DND-41 (cell line): ENCODE results near the gene CST6.

Experiments used
- ATAC-seq: fragments of 200-7000 bp; cut with Tn5 transposase; 3 replicates; pipeline ENCODE4 v1.9.1; 2021; ENCODE audit warnings: low read depth; ENCODE audit not compliant: insufficient read depth
- DNase-seq: peaks from one replicate; pipeline ENCODE4 v3.0.0-alpha.2; 2020
- H2AFZ ChIP-seq: 2 replicates; pipeline ENCODE4 v1.6.0; 2012; ENCODE audit warnings: low read depth, low read length
- H3K27ac ChIP-seq: 2 replicates; pipeline ENCODE4 v1.5.1; 2012; ENCODE audit warnings: low read length, inconsistent platforms
- H3K27me3 ChIP-seq: fragments of 200-600 bp; sonication (generic); 2 replicates; pipeline ENCODE4 v1.6.0; 2012; ENCODE audit warnings: low read length, mild to moderate bottlenecking, inconsistent platforms; ENCODE audit not compliant: insufficient read depth, poor library complexity
- H3K36me3 ChIP-seq: 2 replicates; pipeline ENCODE4 v1.5.1; 2012; ENCODE audit warnings: low read length, inconsistent platforms; ENCODE audit not compliant: insufficient read depth
- H3K4me1 ChIP-seq: 2 replicates; pipeline ENCODE4 v1.5.1; 2012; ENCODE audit warnings: mild to moderate bottlenecking, low read length; ENCODE audit not compliant: insufficient read depth
- H3K4me2 ChIP-seq: 2 replicates; pipeline ENCODE4 v1.6.0; 2012; ENCODE audit warnings: mild to moderate bottlenecking, moderate library complexity, low read length, inconsistent platforms; ENCODE audit not compliant: insufficient read depth
- H3K4me3 ChIP-seq, 2 experiments: fragments of 200-600 bp in 1 of 2; shearing (Covaris generic) in 1 of 2; 2 replicates each; pipeline ENCODE4 v1.5.1; 2012 to 2016; ENCODE audit warnings: inconsistent platforms in 2 of 2, low read length in 2 of 2, mild to moderate bottlenecking in 2 of 2, low read depth in 1 of 2, moderate library complexity in 1 of 2
- H3K79me2 ChIP-seq: 2 replicates; pipeline ENCODE4 v1.6.0; 2012; ENCODE audit warnings: low read length, inconsistent platforms; ENCODE audit not compliant: insufficient read depth
- H3K9ac ChIP-seq: 2 replicates; pipeline ENCODE4 v1.6.0; 2012; ENCODE audit warnings: low read depth, mild to moderate bottlenecking, inconsistent platforms, low read length, moderate library complexity
- H3K9me3 ChIP-seq: 2 replicates; pipeline ENCODE4 v1.5.1; 2012; ENCODE audit warnings: low read length, moderate library complexity, mild to moderate bottlenecking, inconsistent platforms; ENCODE audit not compliant: insufficient read depth, severe bottlenecking
- H4K20me1 ChIP-seq: 2 replicates; pipeline ENCODE4 v1.6.0; 2012; ENCODE audit warnings: low read length; ENCODE audit not compliant: insufficient read depth
- EZH2 ChIP-seq: IDR thresholded peaks from 3 replicates; pipeline ENCODE4 v1.6.1; 2012; ENCODE audit warnings: borderline replicate concordance, low read depth, mild to moderate bottlenecking, moderate library complexity, low read length, inconsistent platforms; ENCODE audit not compliant: severe bottlenecking
- TF ChIP-seq, protein P1 (sequence below): IDR thresholded peaks from 2 replicates; pipeline ENCODE4 v1.5.1; 2012; ENCODE audit warnings: borderline replicate concordance, low read length, moderate library complexity, mild to moderate bottlenecking; ENCODE audit not compliant: poor library complexity, severe bottlenecking; ENCODE audit errors: extremely low read depth

CST6 gene

GRCh38 chr11:65988791-65989592 is 22.8 kb upstream of the CST6 start:
- peaks cover 3% of the 10 kb centered on the region for H3K4me1 ChIP-seq
- H3K9ac ChIP-seq: no peak overlapping the region
- no peak overlapping the region for H3K4me3 ChIP-seq
- H3K4me2 ChIP-seq: no peak overlapping the region
- no peaks in the 10 kb centered on the region for H3K27me3 ChIP-seq
- DNase-seq: peak; percentile 94
- TF ChIP-seq EZH2: no peak
- TF ChIP-seq, protein P1, sequence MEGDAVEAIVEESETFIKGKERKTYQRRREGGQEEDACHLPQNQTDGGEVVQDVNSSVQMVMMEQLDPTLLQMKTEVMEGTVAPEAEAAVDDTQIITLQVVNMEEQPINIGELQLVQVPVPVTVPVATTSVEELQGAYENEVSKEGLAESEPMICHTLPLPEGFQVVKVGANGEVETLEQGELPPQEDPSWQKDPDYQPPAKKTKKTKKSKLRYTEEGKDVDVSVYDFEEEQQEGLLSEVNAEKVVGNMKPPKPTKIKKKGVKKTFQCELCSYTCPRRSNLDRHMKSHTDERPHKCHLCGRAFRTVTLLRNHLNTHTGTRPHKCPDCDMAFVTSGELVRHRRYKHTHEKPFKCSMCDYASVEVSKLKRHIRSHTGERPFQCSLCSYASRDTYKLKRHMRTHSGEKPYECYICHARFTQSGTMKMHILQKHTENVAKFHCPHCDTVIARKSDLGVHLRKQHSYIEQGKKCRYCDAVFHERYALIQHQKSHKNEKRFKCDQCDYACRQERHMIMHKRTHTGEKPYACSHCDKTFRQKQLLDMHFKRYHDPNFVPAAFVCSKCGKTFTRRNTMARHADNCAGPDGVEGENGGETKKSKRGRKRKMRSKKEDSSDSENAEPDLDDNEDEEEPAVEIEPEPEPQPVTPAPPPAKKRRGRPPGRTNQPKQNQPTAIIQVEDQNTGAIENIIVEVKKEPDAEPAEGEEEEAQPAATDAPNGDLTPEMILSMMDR: peak; percentile 98
- peaks cover 2% of the 10 kb centered on the region; the same call in 1 of the 2 replicates for H3K36me3 ChIP-seq
- peak overlapping the region; percentile 39; the same call in 1 of the 2 replicates for H3K27ac ChIP-seq
- peak; percentile 99 for ATAC-seq
- no peaks in the 10 kb centered on the region for H3K79me2 ChIP-seq
- peak overlapping the region; percentile 55; the same call in 1 of the 2 replicates for H2AFZ ChIP-seq
- H3K9me3 ChIP-seq: no peaks in the 10 kb centered on the region
- no peaks in the 10 kb centered on the region for H4K20me1 ChIP-seq

DNA sequence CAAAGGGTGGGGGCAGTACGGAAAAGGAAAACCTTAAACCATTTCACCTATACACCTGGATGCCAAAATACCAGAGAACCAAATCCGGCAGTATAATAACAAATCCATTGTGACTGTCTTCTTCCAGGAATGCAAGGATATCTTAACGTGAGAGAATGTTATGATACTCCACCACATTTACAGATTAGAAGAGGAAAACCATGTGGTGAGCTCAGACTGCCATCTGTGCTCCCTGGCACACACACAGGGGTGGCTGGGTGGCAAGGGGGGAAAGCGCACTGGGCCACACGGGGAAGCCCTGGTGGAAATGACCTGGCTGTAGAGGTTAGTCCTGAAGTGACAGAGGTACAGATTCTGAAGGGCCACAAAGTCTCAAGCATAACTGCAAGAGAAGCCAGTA is 19.8 kb upstream of the CST6 start:
- H3K27ac ChIP-seq: no peak overlapping the region
- H3K4me2 ChIP-seq: no peak overlapping the region
- H3K36me3 ChIP-seq: peaks cover 7% of the 10 kb centered on the region
- no peak overlapping the region for H2AFZ ChIP-seq
- no peaks in the 10 kb centered on the region for H3K9me3 ChIP-seq
- H3K27me3 ChIP-seq: no peaks in the 10 kb centered on the region
- no peak overlapping the region for H3K4me3 ChIP-seq
- H4K20me1 ChIP-seq: no peaks in the 10 kb centered on the region
- TF ChIP-seq EZH2: no peak
- TF ChIP-seq, protein P1: no peak
- no peak overlapping the region for H3K9ac ChIP-seq
- ATAC-seq (no peak), DNase-seq (no peak)
- H3K79me2 ChIP-seq: no peaks in the 10 kb centered on the region
- H3K4me1 ChIP-seq: peaks cover 3% of the 10 kb centered on the region

GRCh38 chr11:65997286-65997685 is 14.5 kb upstream of the CST6 start:
- H4K20me1 ChIP-seq: peaks cover 18% of the 10 kb centered on the region

More at GRCh38 chr11:65997286-65997685, 14.5 kb upstream of the CST6 start:
- H3K36me3 ChIP-seq: peaks cover 39% of the 10 kb centered on the region
- H3K9ac ChIP-seq: no peak overlapping the region
- H3K27me3 ChIP-seq: no peaks in the 10 kb centered on the region
- DNase-seq: no peak
- H3K79me2 ChIP-seq: peaks cover 35% of the 10 kb centered on the region
- peaks cover 17% of the 10 kb centered on the region for H3K4me1 ChIP-seq
- TF ChIP-seq EZH2: no peak
- TF ChIP-seq, protein P1: no peak
- no peak overlapping the region for H2AFZ ChIP-seq
- no peak overlapping the region for H3K4me2 ChIP-seq
- no peaks in the 10 kb centered on the region for H3K9me3 ChIP-seq
- no peak for ATAC-seq
- H3K4me3 ChIP-seq: no peak overlapping the region
- H3K27ac ChIP-seq: no peak overlapping the region
